WI38 (cell line): ENCODE results near the gene ATG4D.

Experiments
- H3K4me3 ChIP-seq: 2 replicates; pipeline ENCODE4 v1.5.1; 2011; ENCODE audit warnings: low read depth, mild to moderate bottlenecking, control low read depth, low read length
- CTCF ChIP-seq: IDR thresholded peaks from 2 replicates; pipeline ENCODE4 v1.5.1; 2012; ENCODE audit warnings: low read depth, mild to moderate bottlenecking, control low read depth, low read length

The ATG4D gene

GRCh38 chr19:10514211-10515145 is 29.2 kb upstream of the ATG4D start:
- no peak for TF ChIP-seq CTCF
- no peak overlapping the region for H3K4me3 ChIP-seq

GRCh38 chr19:10516064-10516385 is 27.7 kb upstream of the ATG4D start:
- TF ChIP-seq CTCF, result no peak
- no peak overlapping the region for H3K4me3 ChIP-seq

- TF ChIP-seq CTCF, result no peak
- peak overlapping the region; percentile 40 for H3K4me3 ChIP-seq
Observed at GRCh38 chr19:10516671-10517286, 26.9 kb upstream of the ATG4D start.

- no peak for TF ChIP-seq CTCF
- peak within 1 kb of the TSS; percentile 40 for H3K4me3 ChIP-seq
Observed at GRCh38 chr19:10517361-10517759, 26.3 kb upstream of the ATG4D start, which contains the start of gene S1PR5. Gene S1PR5 (minus strand): TSS chr19:10517447. CDS start chr19:10515011, 2,436 bp downstream.

- TF ChIP-seq CTCF, result no peak
- H3K4me3 ChIP-seq, result peak overlapping the region; percentile 40
Observed at GRCh38 chr19:10517760-10518443, 25.8 kb upstream of the ATG4D start.

- H3K4me3 ChIP-seq, result no peak overlapping the region
- TF ChIP-seq CTCF, result no peak
Observed at GRCh38 chr19:10518444-10519361, 25.0 kb upstream of the ATG4D start.
